NCI-H526 (cell line): ENCODE data around the gene LRRC63.
"Not testable (repeated sequence)": the region's sequence is repeated elsewhere in the genome, so short reads cannot be mapped to it uniquely, and the experiment has no call there.

Source experiments
- DNase-seq, 2 experiments: peaks; one replicate each; lab custom pipeline; 2025; lab: John Stamatoyannopoulos, UW

The LRRC63 gene

DNA sequence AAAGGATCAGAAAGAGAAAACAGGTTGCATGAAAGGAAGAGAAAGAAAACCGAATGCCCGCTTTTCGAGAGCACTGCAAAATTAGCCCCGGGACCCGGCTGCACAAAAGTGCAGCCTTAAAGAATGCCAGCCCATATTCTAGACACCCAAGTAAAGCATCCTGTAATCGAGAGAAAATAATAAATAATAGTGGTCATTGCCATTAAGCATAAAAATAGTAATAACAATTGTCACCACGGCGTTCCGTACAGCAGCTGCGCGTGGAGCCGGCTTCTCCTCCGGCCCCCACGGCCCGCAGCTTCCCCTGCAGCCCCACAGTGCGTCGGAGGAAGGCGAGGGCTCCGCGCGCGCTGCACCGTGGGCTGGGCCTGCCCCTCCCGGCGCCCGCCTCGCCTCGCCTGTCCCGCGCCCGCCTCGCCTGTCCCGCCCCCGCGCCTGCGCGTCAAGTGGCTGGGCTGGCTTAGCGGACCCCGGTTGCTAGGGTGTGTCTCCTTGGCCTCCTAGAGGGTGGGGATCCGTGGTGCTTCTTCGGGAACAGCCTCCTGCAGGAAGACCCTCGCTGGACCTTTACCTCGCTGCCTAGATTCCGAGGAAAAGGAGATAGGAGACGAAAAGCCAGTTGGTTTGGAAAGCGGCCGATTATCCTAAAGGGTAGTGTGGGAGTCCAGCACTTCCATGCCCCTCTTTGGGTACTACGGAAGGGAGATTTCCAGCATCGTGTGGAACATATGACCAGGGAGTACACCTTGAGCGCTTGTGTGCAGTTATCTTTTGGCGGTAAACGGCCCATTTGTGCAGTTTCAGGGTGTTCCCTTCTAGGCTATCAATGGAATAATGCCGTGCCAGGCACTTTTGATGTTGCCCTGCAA lies at the start of gene LRRC63:
TSS of gene LRRC63 (plus strand) at position 446 of the 869 bp plus-strand sequence. CDS start 1,107 bp downstream, outside the sequence.
- DNase-seq, result peak; percentile 45 to 75

GRCh38 chr13:46162741-46163140 lies 49.0 kb upstream of the LRRC63 start:
- DNase-seq, result not testable (repeated sequence)

DNA sequence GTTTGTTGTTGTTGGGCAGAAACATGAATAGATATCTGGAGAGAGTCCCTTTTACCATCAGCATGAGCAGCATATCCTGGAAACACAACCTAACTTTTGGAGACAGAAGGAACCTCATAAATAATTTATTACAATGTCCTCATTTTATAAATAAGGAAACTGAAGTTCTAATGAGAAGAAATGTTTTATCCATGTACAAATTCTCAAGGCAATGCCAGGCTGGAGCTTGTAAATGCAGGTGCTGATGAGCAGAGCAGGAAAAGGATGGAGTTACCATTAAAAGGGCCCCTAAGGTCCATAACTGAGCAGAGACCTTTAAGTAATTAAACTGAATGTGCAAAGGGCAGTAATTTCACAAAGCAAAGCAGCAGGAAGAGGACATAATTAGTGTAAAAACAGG lies 47.1 kb upstream of the LRRC63 start:
- DNase-seq, result no peak

GRCh38 chr13:46165485-46166223 lies 46.1 kb upstream of the LRRC63 start:
- DNase-seq, result no peak

- no peak for DNase-seq
Measured at GRCh38 chr13:46166224-46166584, 45.5 kb upstream of the LRRC63 start.

- no peak for DNase-seq
Measured at GRCh38 chr13:46166947-46167610, 44.6 kb upstream of the LRRC63 start.

GRCh38 chr13:46168341-46168740 lies 43.4 kb upstream of the LRRC63 start:
- DNase-seq, result no peak

- DNase-seq, result no peak
Measured at GRCh38 chr13:46168783-46169182, 42.9 kb upstream of the LRRC63 start.

DNA sequence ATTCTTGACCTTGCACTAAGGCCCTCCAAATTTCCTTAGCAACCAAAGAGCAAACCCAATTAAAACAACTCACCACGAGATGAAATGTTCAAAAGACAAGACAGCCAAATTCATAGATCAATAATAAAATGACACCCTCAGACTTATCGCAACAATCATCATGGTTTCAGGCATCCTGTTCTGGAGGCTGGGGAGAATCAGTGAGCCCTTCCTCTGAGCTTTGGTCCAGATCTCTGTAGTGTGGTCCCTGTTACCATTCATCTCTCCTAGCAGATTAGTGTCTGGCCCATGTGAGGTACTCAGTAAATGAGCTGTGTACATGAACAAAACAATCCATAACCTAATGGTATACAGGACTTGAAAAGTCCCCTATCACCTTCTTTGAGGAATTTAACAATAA lies 42.0 kb upstream of the LRRC63 start:
- DNase-seq, result no peak

DNA sequence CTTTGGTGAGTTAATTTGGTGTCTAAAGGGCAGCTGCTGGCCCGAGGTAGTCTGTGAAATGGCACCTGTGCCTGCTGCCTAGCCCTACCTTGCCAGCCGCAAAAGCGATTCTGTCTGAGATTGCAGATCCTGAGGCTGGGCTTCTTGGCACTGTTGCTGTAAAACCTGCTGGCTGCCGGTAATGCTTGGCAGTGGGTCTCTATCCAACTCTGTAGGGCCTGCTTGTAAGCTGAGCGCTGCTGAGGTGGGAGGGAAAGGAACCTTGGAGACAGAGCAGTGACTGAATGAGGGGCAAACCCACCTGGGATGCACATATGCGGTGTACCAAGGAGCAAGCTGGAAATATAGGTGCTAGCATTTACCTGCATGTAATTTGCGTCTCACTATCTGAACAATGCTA lies 41.5 kb upstream of the LRRC63 start:
- DNase-seq, result no peak

- DNase-seq, result no peak
Measured at GRCh38 chr13:46170687-46171086, 41.0 kb upstream of the LRRC63 start.

DNA sequence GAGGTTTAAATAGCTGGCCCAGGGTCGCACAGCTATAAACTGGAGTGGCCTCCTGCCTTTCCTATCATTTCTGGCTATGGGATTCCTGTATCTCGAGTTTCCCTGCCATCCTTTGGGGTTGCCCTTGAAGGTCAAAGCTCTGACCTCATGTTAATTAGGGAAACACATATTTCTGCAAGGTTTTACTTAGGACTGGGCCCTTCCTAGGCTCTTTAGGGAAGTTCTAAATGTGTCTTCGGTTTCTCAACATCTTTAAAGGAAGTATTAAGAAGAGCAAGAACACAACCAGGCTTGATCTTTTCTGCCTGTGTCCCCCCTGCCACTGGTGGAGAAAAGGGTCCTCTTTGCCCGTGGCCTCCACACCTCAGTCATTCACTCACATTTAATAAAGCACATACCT lies 40.5 kb upstream of the LRRC63 start:
- no peak for DNase-seq

- DNase-seq, result peak; percentile 43 to 74
Measured at GRCh38 chr13:46171739-46172138, 40.0 kb upstream of the LRRC63 start.

GRCh38 chr13:46172531-46172991 lies 39.2 kb upstream of the LRRC63 start:
- no peak for DNase-seq

GRCh38 chr13:46173656-46174055 lies 38.1 kb upstream of the LRRC63 start:
- no peak for DNase-seq

GRCh38 chr13:46176756-46177155 lies 35.0 kb upstream of the LRRC63 start:
- DNase-seq, result no peak

- DNase-seq, result no peak
Measured at GRCh38 chr13:46178143-46178542, 33.6 kb upstream of the LRRC63 start.

DNA sequence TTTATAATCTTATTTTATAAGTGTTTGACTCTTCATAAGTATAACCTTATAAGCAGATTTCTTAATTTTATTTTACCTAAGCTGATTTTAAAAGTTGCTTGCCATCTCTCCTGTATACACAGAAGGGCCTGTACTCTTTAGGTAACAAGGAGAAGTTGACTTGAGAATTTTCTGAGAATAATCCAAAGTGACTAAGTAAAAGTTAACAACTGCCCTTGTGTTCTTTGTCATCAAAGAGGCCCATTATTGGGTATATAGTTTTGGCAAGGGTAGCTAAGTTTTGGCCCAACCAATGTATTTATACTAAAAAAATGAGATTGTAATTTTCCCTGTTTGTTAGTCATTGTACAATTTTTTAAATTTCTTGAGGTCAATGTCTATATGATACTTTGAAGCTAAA lies 32.9 kb upstream of the LRRC63 start:
- no peak for DNase-seq

DNA sequence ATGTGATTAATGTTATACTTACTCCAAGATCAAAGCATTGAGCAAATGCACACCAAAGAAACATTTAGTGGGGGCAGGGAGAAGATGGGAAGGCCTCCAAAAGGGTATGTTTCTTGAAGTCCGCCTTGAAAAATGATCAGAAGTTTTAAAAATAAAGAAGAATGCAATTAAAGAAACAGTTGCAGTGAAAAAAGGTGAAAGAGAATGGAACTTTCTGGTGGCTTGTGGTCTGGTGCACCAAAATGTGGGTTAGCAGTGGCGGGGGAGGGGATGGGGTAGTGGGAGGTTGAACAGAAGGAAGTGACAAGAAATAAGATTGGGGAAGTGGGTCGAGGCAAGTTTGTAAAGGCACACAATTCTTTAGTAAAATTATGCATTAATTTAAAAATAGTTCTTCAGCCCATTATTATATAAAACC lies 32.2 kb upstream of the LRRC63 start:
- DNase-seq, result no peak

GRCh38 chr13:46179969-46180763 lies 31.6 kb upstream of the LRRC63 start:
- no peak for DNase-seq

- DNase-seq, result no peak
Measured at GRCh38 chr13:46181377-46181839, 30.3 kb upstream of the LRRC63 start.
